ENCODE data around the gene ERGIC1. TPM values are rescaled to one million over a fixed set of nuclear protein-coding genes. Genes with fewer than 3 reads are reported as not detected.

Gene ERGIC1
- total and polyA plus RNA-seq, 10 of the 15 experiments (the other 5 are each of a cell fraction or from before 2014, with no cell fraction given), result 8.8 to 104 (median 76.3) TPM

DNA sequence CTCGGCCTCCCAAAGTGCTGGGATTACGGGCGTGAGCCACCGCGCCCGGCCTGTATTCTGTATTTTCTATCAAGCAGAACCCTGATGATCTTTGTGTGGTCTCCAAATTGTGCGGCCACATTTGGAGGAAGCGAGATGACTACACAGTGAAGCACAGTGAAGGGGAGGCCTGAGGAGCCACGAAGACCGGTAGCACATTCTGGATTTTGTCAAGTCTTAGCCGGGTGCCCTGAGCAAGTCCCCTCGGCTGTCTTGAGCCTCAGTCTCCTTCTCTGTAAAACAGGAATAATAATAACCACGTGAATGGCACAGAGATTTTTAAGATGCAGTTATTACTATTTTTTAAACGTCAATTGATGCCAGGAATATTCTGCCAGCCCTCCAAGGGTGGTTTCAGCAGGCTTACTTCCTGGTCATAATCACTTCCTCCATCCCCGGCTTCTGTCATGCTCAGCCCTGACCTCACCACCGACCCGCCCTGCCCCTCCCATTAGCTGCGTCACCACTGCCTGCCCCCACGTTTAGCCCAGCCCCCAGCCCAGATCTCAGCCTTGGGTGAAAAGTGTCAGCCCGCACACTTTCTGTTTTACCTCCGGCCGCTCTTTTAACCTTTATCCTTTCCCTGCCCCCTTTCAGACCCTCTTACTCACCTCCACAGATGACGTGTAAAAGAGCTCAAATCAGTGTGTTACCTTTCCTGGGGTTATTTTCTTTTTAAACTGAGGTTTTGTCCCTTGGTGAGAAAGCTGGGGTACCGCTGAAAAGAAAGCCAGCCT, 27.0 kb upstream of the ERGIC1 start (continued):
- TF ChIP-seq, protein P1, sequence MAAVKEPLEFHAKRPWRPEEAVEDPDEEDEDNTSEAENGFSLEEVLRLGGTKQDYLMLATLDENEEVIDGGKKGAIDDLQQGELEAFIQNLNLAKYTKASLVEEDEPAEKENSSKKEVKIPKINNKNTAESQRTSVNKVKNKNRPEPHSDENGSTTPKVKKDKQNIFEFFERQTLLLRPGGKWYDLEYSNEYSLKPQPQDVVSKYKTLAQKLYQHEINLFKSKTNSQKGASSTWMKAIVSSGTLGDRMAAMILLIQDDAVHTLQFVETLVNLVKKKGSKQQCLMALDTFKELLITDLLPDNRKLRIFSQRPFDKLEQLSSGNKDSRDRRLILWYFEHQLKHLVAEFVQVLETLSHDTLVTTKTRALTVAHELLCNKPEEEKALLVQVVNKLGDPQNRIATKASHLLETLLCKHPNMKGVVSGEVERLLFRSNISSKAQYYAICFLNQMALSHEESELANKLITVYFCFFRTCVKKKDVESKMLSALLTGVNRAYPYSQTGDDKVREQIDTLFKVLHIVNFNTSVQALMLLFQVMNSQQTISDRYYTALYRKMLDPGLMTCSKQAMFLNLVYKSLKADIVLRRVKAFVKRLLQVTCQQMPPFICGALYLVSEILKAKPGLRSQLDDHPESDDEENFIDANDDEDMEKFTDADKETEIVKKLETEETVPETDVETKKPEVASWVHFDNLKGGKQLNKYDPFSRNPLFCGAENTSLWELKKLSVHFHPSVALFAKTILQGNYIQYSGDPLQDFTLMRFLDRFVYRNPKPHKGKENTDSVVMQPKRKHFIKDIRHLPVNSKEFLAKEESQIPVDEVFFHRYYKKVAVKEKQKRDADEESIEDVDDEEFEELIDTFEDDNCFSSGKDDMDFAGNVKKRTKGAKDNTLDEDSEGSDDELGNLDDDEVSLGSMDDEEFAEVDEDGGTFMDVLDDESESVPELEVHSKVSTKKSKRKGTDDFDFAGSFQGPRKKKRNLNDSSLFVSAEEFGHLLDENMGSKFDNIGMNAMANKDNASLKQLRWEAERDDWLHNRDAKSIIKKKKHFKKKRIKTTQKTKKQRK (IDR thresholded peaks at IDR 0.05; ENCODE audit: low read depth, low read length), result no peak
- TF ChIP-seq, protein P2, sequence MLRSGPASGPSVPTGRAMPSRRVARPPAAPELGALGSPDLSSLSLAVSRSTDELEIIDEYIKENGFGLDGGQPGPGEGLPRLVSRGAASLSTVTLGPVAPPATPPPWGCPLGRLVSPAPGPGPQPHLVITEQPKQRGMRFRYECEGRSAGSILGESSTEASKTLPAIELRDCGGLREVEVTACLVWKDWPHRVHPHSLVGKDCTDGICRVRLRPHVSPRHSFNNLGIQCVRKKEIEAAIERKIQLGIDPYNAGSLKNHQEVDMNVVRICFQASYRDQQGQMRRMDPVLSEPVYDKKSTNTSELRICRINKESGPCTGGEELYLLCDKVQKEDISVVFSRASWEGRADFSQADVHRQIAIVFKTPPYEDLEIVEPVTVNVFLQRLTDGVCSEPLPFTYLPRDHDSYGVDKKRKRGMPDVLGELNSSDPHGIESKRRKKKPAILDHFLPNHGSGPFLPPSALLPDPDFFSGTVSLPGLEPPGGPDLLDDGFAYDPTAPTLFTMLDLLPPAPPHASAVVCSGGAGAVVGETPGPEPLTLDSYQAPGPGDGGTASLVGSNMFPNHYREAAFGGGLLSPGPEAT (IDR thresholded peaks at IDR 0.05; ENCODE audit: low read depth), result no peak
- TF ChIP-seq, protein P3, sequence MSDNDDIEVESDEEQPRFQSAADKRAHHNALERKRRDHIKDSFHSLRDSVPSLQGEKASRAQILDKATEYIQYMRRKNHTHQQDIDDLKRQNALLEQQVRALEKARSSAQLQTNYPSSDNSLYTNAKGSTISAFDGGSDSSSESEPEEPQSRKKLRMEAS (IDR thresholded peaks at IDR 0.05; ENCODE audit: low read depth, low read length), result no peak; the same call in 1 of the 2 replicates
- TF ChIP-seq MTA2 (IDR thresholded peaks at IDR 0.05; ENCODE audit: low read depth) (peak; percentile 64; the same call in 1 of the 2 replicates), RUNX3 (IDR thresholded peaks at IDR 0.05; ENCODE audit: low read length) (peak; percentile 64), KAT2A (conservative IDR thresholded peaks at IDR 0.05; ENCODE audit: control insufficient read depth, low read depth, low read length) (no peak), FOXK2 (IDR thresholded peaks at IDR 0.05) (no peak), ETV6 (conservative IDR thresholded peaks at IDR 0.05 in 1 of 2, IDR thresholded peaks at IDR 0.05 in 1 of 2; ENCODE audit: borderline replicate concordance in 1 of 2, low read depth in 1 of 2) (no peak; a peak in 1 of 4 replicates), RCOR1 (conservative IDR thresholded peaks at IDR 0.05; ENCODE audit: low read depth, low read length) (no peak), TCF7 (IDR thresholded peaks at IDR 0.05; ENCODE audit: borderline replicate concordance) (no peak), PML (IDR thresholded peaks at IDR 0.05; ENCODE audit: low read length) (peak; percentile 55; the same call in 1 of the 2 replicates), SREBF2 (IDR thresholded peaks at IDR 0.05; ENCODE audit: low read length) (no peak), DPF2 (IDR thresholded peaks at IDR 0.05) (no peak)
- TF ChIP-seq, protein P4, sequence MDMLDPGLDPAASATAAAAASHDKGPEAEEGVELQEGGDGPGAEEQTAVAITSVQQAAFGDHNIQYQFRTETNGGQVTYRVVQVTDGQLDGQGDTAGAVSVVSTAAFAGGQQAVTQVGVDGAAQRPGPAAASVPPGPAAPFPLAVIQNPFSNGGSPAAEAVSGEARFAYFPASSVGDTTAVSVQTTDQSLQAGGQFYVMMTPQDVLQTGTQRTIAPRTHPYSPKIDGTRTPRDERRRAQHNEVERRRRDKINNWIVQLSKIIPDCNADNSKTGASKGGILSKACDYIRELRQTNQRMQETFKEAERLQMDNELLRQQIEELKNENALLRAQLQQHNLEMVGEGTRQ (IDR thresholded peaks at IDR 0.05; ENCODE audit: borderline replicate concordance, low read depth, low read length), result no peak
- TF ChIP-seq, protein P5, sequence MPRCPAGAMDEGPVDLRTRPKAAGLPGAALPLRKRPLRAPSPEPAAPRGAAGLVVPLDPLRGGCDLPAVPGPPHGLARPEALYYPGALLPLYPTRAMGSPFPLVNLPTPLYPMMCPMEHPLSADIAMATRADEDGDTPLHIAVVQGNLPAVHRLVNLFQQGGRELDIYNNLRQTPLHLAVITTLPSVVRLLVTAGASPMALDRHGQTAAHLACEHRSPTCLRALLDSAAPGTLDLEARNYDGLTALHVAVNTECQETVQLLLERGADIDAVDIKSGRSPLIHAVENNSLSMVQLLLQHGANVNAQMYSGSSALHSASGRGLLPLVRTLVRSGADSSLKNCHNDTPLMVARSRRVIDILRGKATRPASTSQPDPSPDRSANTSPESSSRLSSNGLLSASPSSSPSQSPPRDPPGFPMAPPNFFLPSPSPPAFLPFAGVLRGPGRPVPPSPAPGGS (IDR thresholded peaks at IDR 0.05; ENCODE audit: borderline replicate concordance, insufficient read depth, low read depth, low read length, poor library complexity, severe bottlenecking), result no peak
- TF ChIP-seq, protein P6, sequence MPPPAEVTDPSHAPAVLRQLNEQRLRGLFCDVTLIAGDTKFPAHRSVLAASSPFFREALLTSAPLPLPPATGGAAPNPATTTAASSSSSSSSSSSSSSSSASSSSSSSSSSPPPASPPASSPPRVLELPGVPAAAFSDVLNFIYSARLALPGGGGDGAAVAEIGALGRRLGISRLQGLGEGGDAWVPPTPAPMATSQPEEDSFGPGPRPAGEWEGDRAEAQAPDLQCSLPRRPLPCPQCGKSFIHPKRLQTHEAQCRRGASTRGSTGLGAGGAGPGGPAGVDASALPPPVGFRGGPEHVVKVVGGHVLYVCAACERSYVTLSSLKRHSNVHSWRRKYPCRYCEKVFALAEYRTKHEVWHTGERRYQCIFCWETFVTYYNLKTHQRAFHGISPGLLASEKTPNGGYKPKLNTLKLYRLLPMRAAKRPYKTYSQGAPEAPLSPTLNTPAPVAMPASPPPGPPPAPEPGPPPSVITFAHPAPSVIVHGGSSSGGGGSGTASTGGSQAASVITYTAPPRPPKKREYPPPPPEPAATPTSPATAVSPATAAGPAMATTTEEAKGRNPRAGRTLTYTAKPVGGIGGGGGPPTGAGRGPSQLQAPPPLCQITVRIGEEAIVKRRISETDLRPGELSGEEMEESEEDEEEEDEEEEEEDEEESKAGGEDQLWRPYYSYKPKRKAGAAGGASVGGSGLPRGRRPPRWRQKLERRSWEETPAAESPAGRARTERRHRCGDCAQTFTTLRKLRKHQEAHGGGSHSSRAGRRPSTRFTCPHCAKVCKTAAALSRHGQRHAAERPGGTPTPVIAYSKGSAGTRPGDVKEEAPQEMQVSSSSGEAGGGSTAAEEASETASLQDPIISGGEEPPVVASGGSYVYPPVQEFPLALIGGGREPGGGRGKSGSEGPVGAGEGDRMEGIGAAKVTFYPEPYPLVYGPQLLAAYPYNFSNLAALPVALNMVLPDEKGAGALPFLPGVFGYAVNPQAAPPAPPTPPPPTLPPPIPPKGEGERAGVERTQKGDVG (CRISPR knock-in tag; IDR thresholded peaks at IDR 0.05), result no peak
